HG03139 (cell line): Measurements from ENCODE around the gene KRTAP10-12.
"Not testable (repeated sequence)": the region's sequence is repeated elsewhere in the genome, so short reads cannot be mapped to it uniquely, and the experiment has no call there.

Experiments used
- ATAC-seq: cut with Tn5 transposase; IDR thresholded peaks from one replicate; pipeline ENCODE4 v1.9.1; 2021; ENCODE audit not compliant: unreplicated experiment

The KRTAP10-12 gene

DNA sequence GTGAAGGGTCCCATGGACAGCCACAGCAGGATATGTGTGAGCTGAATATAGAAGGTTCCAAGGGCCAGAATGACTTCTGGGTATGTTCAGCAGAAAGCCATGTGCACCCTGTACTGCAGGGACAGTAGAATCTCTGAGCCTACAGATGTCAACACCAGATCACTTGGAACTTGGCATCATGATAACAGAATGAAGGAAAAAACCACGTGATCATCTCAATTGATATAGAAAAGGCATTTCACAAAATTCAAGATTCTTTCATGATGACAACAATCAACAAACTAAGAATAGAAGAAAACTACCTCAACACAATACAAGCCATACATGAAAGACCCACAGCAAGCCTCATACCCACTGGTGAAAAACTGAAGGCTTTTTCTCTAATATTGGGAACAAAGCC, 29.4 kb upstream of the KRTAP10-12 start:
- no peak for ATAC-seq

DNA sequence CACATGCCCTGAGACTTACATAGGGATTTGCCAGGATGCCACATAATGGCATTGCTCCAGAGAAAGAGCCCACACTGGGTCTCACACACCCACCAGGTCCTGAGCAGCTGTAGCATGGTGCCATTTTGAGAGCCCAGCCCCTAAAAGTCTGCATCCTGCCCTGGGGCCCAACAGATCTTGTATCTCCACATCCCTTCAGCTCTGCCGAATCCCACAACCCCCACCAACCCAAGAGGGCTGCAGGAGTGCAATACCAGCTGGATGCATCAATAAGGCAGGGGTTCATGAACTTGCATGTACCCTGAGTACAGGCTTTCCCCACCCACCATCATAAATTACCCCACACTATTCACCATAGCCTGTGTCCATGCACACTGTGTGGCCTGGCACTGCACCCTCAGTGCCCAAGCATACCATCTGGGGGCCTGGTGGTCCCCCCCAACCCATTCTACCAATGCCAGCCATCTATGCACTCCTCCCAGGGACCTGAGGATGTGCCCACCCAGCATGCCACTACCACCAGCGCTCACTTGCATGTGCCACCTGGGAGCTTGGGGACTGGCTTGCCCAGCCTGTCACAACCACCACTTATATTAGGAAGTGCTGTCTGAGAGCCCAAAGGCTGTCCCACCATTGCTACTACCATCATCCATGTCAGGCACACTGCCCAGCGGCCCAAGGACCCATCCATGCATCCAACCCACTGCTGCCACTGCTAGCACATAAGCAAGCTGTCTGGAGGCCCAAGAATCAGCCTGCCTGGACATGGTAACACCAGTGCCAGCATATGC, 26.1 kb upstream of the KRTAP10-12 start:
- no peak for ATAC-seq

DNA sequence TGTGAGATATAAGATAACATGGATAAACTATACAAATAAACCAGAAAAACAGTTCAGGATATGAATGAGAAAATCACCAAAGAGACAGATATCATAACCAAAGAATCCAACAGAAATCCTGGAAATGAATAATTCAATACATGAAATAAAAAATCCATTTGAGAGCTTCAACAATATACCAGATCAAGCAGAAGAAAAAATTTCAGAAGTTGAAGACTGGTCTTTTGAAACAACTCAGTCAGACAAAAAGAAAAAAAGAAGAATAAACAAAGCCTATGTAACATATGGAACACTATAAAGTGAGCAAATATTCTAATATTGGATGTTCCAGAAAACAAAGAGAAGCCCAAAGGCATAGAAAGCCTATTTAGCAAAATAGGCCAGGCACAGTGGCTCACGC, 25.1 kb upstream of the KRTAP10-12 start:
- ATAC-seq, result no peak

DNA sequence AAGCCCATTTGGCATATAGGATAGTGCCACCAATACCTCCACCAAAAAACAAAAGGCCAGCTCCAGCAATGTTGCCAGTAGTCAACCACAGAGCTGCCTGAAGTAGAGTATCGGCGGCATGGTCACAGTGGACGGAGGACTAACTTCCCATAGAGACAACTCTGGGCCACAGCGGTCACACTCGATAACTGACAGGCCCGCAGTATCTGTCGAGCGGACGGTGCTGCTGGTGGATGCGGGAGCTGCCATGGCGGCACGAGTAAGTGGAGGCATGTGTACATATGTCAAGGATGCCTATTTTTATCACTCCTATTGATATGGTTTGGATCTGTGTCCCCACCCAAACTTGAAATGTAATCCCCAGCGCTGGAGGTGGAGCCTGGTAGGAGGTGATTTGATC, 19.1 kb upstream of the KRTAP10-12 start:
- ATAC-seq, result no peak

DNA sequence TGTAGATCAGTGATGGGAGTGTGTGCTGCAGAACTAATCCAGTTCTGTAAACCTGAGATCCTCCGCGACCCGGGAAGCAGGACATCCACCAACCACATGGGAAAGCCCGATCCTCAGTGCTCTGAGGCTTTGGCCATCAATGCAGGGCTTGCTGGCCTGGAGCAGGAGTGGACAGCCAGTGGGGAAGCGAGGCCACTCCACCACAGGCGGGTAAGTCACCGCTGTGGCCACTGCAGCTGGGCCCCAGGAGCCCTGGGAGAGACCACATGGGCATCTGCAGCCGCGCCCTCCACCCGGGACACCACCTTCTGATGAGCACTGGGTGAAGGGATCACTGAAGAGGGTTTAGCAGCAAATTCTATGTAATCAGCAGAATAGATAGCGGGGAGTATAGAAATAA, 15.8 kb upstream of the KRTAP10-12 start:
- no peak for ATAC-seq

DNA sequence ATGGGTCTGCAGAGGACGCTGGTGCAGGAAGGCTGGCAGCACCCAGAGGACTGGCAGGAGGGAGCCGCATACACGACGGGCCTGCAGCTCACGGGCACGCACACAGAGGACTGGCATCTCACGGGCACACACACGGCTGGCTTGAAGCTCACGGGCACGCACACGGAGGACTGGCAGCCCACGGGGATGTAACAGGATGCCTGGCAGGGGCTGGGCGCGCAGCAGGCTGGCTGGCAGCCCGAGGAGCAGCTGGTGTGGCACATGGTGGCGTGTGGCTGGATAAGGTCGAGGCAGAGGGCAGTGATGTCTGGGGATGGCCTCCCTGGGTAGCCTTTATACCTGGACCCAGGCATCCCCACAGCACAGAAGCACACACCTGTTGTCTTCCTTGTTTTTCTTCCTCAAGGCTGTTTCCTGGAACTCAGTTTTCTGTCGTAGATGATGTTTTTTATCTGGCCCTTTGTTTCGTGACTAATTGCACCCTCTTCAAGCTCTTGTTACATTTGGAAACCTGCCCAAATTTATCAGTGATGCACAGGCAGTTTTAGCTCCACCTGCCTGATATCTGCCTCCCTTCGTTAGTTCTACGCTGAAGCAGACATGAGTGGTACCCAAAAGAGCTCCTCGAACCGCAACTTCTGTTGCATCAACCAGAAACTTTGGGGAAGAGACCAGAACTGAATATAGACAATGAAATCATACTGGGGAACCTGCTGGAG, 15.0 kb upstream of the KRTAP10-12 start, which contains the start of gene KRTAP12-1:
Gene KRTAP12-1 (minus strand): TSS at position 303 of the 719 bp plus-strand sequence. CDS start 40 bp downstream, at position 263.
- no peak for ATAC-seq

DNA sequence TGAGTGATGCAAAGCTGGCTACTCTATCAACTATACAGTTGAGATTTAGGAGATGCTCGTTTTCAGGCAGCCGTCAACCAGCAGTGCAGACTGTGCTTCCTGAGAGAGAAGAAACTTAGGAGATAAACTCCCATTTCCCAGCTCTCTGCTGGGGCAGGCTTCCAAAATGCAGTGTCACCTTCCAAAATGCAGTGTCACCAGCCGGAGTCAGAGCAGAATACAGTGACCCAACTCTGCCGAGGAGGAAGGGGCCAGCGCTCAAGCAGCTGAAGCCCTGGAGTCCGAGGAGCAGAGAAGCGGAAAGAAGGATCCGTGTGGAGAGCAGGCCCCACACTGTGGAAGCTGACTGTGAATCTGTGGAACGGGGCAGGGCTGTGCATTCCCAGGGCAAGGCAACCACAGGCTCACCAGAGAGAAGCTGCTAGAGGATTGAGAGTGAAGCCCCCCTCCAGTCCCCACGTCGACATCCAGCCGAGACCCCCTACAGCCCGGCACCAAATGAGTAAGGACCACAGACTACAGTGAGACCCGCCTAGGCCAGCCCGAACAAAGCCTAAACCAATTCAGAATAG, 14.3 kb upstream of the KRTAP10-12 start:
- no peak for ATAC-seq

DNA sequence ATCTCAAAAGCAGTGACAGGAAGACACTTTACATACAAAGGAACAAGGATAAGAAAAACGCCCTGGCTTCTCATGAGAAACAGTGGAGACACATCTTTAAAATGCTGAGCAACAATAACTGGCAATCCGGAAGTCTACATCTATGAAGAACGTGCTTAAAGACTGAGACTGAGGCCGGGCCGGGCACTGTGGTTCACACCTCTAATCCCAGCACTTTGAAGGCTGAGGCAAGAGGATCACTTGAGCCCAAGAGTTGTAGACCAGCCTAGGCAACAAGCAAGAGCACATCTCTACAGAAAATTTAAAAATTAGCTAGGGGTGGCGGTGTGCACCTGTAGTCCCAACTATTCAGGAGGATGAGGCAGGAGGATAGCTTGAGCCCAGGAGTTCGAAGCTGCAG, 12.9 kb upstream of the KRTAP10-12 start:
- no peak for ATAC-seq

DNA sequence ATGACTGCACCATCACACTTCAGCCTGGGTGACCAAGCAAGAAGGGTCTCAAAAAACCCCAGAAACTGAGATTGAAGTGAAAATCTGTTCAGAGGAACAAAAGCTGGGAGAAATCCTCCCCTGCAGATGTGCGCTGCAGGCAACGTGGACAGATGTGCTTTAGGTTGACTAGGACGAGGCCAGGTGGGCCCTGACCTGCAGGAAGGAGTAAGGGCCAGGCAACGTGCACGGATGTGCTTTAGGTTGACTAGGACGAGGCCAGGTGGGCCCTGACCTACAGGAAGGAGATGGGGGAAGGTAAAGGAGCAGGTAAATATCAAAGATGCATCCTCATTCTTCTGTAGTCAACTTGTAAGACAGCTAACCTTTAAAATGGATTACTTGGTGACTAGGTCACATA, 12.5 kb upstream of the KRTAP10-12 start:
- no peak for ATAC-seq

DNA sequence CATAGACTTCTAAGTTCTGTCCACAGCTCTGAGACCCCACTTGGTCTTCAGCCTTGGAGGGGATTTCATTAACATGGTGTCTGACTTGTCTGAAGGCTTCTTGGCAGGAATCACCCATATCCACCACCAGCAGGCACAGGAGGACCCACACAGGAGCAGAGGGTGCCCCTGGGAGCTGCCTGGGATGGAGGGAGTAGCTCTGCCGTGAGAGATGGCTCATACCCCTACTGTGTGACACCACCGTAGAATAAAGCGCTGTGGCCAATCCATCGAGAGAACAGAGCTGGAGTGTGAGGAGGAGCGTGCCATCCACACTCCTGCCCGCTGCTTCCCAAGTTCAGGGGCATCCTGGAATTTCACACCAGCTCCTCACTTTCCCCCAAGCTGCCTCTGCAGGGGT, 11.9 kb upstream of the KRTAP10-12 start:
- ATAC-seq, result not testable (repeated sequence)

DNA sequence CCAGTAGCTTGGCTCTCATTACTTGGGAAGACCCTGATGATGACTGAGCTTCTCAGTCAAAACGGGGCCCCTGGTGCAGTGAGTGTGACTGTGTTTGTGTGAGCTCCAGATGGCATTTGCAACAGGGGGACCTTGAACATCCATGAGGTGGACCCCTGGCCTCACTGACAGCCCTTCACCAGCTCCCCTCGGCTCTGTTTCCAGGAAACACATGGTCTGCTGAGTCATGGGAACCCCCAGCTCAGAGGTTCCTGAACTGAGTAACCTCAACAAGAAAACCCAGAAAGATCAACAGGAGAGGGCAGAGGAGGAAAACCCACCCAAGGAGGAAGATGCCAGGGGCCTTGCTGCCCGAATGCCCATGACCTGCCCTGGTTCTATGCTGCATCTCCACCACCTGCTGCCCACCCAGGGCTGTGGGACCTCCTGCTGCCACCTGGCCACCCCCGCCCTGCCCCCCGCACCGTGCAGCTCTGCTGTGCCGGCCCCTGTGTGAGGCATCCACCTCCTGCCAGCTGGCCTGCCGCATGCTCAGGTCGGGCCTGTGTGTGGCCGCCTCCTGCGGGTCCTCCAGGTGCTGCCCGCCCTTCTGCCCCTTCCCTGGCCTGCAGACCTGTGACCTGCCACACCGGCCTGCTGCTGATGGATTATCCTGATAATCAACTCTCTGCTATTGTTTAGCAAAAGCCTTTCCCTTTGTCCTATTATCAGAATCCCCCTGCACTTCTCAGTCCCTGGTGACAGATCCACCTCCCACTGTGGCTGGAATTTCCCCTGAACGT, 10.8 kb upstream of the KRTAP10-12 start:
- no peak for ATAC-seq

DNA sequence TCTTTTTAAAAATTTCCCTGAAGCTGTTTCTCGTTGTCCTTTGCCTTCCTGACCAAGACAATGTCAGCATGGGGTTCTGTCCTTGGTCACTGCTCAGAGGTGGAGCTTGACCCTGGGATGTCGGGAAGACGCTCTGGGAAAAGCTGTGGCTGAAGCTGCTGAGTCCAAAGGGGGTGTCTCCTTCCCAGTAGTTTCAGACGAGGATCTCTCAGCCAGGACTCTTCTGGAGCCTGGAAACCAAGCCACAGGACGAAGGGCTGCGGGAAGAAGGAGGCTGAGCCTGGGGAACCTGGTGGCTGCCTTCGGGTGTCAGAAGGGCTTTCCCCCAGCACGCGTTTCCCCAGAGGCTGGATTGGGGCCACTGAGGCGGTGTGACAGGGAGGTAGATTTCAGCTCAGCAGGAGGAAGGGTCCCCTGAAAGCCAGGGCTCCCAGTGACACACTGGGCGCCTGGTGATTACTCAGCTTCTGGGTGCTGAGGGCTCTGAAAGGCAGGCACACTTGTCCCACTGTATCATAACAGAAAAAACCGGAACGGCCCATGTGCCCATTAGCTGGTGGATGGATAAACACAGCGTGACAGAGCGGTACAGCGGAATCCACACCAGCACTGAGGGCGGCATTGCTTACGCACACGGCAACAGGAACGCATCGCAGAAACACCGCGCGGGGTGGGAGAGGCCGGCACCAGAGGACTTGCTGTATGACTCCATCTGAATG, 10.0 kb upstream of the KRTAP10-12 start:
- no peak for ATAC-seq

DNA sequence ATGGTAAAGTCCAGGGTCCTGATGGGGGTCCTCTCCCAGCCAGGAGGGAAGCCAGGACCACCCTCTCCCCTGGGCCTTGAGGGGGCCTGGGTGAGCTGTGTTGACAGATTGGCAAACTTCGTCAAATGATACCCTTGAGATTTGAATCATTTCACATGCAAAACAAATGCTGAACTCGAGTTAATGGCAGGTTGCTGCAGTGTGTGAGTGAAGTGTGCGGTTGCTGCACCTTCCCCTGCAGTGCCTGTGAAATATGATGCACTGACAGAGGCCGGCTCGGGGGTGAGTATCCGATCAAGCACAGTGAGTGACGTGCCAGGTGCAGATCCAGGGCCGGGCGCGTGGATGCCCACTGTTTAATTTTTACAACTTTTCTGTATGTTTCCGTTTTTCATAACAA, 9.3 kb upstream of the KRTAP10-12 start:
- no peak for ATAC-seq

DNA sequence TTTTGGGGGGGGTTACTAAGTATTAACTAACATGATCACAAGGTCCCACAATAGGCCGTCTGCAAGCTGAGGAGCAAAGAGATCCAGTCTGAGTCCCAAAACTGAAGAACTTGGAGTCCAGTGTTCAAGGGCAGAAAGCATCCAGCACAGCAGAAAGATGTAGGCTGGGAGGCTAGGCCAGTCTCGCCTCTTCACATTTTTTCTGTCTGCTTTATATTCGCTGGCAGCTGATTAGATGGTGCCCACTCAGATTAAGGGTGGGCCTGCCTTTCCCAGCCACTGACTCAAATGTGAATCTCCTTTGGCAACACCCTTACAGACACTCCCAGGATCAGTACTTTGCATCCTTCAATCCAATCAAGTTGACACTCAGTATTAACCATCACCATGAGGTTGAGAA, 7.2 kb upstream of the KRTAP10-12 start:
- not testable (repeated sequence) for ATAC-seq

DNA sequence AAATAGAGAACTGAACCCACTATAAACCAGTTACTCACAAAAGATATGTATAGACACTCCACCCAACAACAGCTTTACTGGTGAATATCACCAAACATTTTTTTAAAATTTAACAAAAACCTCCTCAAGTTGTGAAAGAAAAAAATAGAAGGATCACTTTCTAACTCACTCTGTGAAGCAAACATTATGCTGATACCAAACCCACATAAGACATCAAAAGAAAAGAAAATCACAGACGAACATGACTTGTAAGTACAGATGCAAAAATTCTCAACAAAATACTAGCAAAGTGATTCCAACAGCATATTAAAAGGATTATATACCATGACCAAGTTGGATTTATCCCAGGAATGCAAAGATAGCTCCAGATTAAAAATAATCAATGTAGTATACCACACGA, 5.3 kb upstream of the KRTAP10-12 start:
- ATAC-seq, result no peak

DNA sequence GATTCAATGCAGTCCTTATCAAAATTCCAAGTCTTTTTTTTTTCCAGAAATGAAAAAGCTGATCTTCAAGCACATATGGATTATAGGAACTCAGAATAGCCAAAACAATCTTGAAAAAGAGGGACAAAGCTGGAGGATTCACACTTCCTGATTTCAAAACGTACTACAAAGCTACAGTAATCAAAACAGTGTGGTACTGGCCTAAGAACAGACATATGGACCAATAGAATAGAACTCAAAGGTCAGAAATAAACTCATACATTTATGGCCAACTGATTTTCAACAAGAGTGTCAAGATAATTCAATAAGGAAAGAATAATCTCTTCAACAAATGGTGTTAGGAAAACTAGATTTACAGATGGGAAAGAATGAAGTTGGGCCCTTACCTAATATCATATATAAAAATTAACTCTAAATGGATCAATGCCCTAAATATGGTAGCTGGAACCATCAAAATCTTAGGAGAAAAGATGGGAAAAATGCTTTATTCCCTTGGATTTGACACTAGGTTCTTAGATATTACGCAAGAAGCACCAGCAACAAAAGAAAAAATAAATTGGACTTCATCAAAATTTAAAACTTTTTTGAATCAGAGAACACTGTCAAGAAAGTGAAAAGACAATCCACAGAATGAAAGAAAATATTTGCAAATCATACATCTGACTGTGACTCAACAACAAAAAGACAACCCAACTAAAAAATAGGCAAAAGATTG, 4.0 kb upstream of the KRTAP10-12 start:
- no peak for ATAC-seq

DNA sequence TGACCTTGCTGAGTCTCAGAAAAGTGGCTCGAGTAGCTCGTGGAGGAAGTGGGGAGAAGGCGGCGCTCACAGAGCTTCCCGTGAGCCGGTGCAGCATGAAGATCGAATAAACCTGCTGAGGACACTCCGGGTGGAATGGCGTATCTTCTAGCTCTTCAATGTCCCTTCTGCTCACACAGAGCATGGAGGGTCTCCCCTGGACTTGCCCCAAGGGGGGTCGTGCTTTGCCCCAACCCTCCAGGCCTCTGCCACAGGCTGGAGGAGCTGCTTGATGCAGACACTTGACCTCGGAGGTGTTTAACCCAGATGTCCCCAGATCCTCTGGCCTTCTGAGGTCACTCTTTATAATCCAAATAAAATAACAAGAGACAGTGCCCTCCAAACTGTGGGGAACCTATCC, 2.2 kb upstream of the KRTAP10-12 start:
- no peak for ATAC-seq

DNA sequence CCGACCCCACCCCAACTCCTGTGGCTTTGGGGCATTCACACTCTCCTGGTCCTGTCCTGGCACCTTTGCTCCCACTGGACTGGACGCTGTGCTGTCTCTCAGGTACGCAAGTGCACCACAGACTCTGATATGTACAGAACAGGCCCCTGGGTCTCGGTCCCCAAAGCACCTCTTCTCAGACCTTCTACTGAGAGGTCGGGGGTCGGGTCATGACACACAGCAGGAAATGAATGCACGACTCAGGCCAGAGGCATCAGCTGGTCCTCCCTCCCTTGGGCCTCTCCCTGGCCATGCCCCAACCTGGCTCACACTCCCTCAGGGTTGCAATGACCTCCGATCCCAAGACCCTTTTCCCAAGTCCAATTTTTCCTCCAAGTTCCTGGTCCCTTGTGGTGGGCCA, 1.8 kb upstream of the KRTAP10-12 start:
- ATAC-seq, result no peak

DNA sequence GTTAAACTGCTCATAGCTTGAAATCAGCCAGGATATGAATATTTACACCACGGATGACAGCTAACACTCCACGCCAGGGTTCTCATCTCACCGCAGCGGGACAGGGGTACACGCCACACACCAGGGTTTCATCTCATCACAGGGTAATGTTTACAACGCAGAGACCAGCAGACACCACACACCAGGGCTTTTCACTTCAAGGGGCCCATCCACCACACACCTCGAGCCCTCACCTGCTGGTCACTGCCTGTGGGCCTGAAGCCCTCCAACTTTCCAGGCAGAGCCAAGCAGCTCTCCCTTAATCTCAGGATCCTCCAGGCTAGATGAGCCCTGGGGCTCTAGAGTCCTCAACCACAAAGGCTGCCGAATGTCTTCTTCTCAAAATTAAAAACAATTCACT, 1.3 kb upstream of the KRTAP10-12 start:
- ATAC-seq, result no peak

DNA sequence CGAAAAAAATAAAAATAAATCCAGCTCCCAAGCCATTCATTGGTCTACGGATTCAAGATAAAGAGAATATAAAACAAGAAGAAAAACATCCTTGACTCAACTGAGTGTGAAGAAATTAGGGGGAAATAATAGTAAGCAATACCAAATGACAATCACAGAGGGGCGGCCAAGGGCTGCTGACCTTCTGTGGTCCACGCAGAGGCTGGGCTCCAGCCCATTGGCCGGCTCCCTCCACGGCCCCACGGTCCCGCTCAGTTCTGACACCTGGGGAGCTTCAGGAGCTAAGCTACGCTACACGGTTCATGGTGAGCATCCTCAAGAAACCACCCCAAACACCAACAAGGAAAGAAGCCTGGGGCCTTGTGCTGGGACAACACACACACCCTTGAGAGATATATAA, 400 bp upstream of the KRTAP10-12 start:
- no peak for ATAC-seq
